Osteoblast (primary cell): ENCODE data around the gene RTTN. TPM values are rescaled to one million over a fixed set of nuclear protein-coding genes. Genes with fewer than 3 reads are reported as not detected.

Experiments used
- DNase-seq: peaks from one replicate; pipeline ENCODE4 v3.0.0; 2011; ENCODE audit warnings: low spot score, mixed read lengths; ENCODE audit not compliant: insufficient read length; ENCODE audit errors: missing footprints
- H2AFZ ChIP-seq: 2 replicates; pipeline ENCODE4 v1.6.0; 2011; ENCODE audit warnings: mild to moderate bottlenecking, low read length
- H3K27ac ChIP-seq: 2 replicates; pipeline ENCODE4 v1.5.1; 2011; ENCODE audit warnings: mild to moderate bottlenecking, low read depth, low read length, moderate library complexity
- H3K27me3 ChIP-seq: 2 replicates; pipeline ENCODE4 v1.6.0; 2012; ENCODE audit warnings: mild to moderate bottlenecking, control low read depth, inconsistent platforms, low read length, moderate library complexity; ENCODE audit not compliant: insufficient read depth
- H3K36me3 ChIP-seq: 2 replicates; pipeline ENCODE4 v1.5.1; 2011; ENCODE audit warnings: mild to moderate bottlenecking, low read length, control low read depth, moderate library complexity; ENCODE audit not compliant: insufficient read depth
- H3K4me1 ChIP-seq: 2 replicates; pipeline ENCODE4 v1.5.1; 2011; ENCODE audit warnings: mild to moderate bottlenecking, low read length, control low read depth, moderate library complexity; ENCODE audit not compliant: insufficient read depth
- H3K4me2 ChIP-seq: 2 replicates; pipeline ENCODE4 v1.6.0; 2011; ENCODE audit warnings: mild to moderate bottlenecking, low read length; ENCODE audit not compliant: insufficient read depth
- H3K4me3 ChIP-seq: fragments of 200-600 bp; sonication (generic); 3 replicates; pipeline ENCODE4 v1.5.1; 2012; ENCODE audit warnings: mild to moderate bottlenecking, low read length, inconsistent platforms; ENCODE audit not compliant: insufficient read depth
- H3K79me2 ChIP-seq: 2 replicates; pipeline ENCODE4 v1.6.0; 2012; ENCODE audit warnings: mild to moderate bottlenecking, low read length, control low read depth, inconsistent platforms; ENCODE audit not compliant: insufficient read depth
- H3K9me3 ChIP-seq: 2 replicates; pipeline ENCODE4 v1.5.1; 2011; ENCODE audit warnings: low read depth, low read length, control low read depth
- H4K20me1 ChIP-seq: 2 replicates; pipeline ENCODE4 v1.6.0; 2012; ENCODE audit warnings: mild to moderate bottlenecking, low read length, control low read depth; ENCODE audit not compliant: insufficient read depth
- CTCF ChIP-seq: IDR thresholded peaks from 2 replicates; pipeline ENCODE4 v1.5.1; 2011; ENCODE audit warnings: mild to moderate bottlenecking, low read depth, low read length, moderate library complexity; ENCODE audit errors: extremely low read depth
- total RNA-seq: library from RNA; depleted of rRNA; stranded (reverse); fragments of >200 nt; gene quantifications from 2 replicates; pipeline ENCODE4 v1.2.3, GENCODE V29; 2012

The RTTN gene
- total RNA-seq, 1 donor = 11.2 TPM

- H4K20me1 ChIP-seq = no peaks in the 10 kb centered on the region
- no peak overlapping the region for H3K4me2 ChIP-seq
- no peaks in the 10 kb centered on the region for H3K4me1 ChIP-seq
- H3K4me3 ChIP-seq = no peak overlapping the region
- DNase-seq = no peak
- H3K27me3 ChIP-seq = no peaks in the 10 kb centered on the region
- H3K27ac ChIP-seq = no peak overlapping the region
- no peak for TF ChIP-seq CTCF
- no peaks in the 10 kb centered on the region for H3K9me3 ChIP-seq
- H2AFZ ChIP-seq = no peak overlapping the region
- H3K79me2 ChIP-seq = no peaks in the 10 kb centered on the region
- H3K36me3 ChIP-seq = no peaks in the 10 kb centered on the region
Observed at GRCh38 chr18:70074116-70074515, 131.4 kb downstream of the RTTN start.

GRCh38 chr18:70073432-70073831 lies 132.1 kb downstream of the RTTN start:
- DNase-seq = no peak
- Histone ChIP-seq H3K36me3 (no peaks in the 10 kb centered on the region), H3K27me3 (no peaks in the 10 kb centered on the region), H2AFZ (no peak overlapping the region), H3K27ac (no peak overlapping the region), H4K20me1 (no peaks in the 10 kb centered on the region), H3K9me3 (no peaks in the 10 kb centered on the region), H3K79me2 (no peaks in the 10 kb centered on the region), H3K4me3 (no peak overlapping the region), H3K4me2 (no peak overlapping the region), H3K4me1 (no peaks in the 10 kb centered on the region)
- TF ChIP-seq CTCF = no peak

GRCh38 chr18:70072678-70073077 lies 132.8 kb downstream of the RTTN start:
- H3K4me2 ChIP-seq = no peak overlapping the region
- no peak overlapping the region for H3K27ac ChIP-seq
- TF ChIP-seq CTCF = peak; percentile 44
- H4K20me1 ChIP-seq = no peaks in the 10 kb centered on the region
- H3K9me3 ChIP-seq = no peaks in the 10 kb centered on the region
- no peaks in the 10 kb centered on the region for H3K36me3 ChIP-seq
- no peak for DNase-seq
- no peaks in the 10 kb centered on the region for H3K4me1 ChIP-seq
- H3K27me3 ChIP-seq = no peaks in the 10 kb centered on the region
- H3K79me2 ChIP-seq = no peaks in the 10 kb centered on the region
- no peak overlapping the region for H2AFZ ChIP-seq
- no peak overlapping the region for H3K4me3 ChIP-seq

GRCh38 chr18:70069965-70070364 lies 135.5 kb downstream of the RTTN start:
- H3K27ac ChIP-seq = no peak overlapping the region
- H3K4me1 ChIP-seq = no peaks in the 10 kb centered on the region
- H3K4me3 ChIP-seq = no peak overlapping the region
- no peaks in the 10 kb centered on the region for H3K36me3 ChIP-seq
- H2AFZ ChIP-seq = no peak overlapping the region
- no peak for TF ChIP-seq CTCF
- no peak overlapping the region for H3K4me2 ChIP-seq
- no peak for DNase-seq
- no peaks in the 10 kb centered on the region for H3K79me2 ChIP-seq
- H3K9me3 ChIP-seq = no peaks in the 10 kb centered on the region
- H3K27me3 ChIP-seq = no peaks in the 10 kb centered on the region
- no peaks in the 10 kb centered on the region for H4K20me1 ChIP-seq
